GM19023 (cell line): ENCODE results near the gene UTS2R.
"Not testable (repeated sequence)": the region's sequence is repeated elsewhere in the genome, so short reads cannot be mapped to it uniquely, and the experiment has no call there.

Source experiments
- ATAC-seq: cut with Tn5 transposase; IDR thresholded peaks from one replicate; pipeline ENCODE4 v1.9.1; 2021; ENCODE audit warnings: mild to moderate bottlenecking, moderate library complexity; ENCODE audit not compliant: unreplicated experiment

Gene UTS2R

DNA sequence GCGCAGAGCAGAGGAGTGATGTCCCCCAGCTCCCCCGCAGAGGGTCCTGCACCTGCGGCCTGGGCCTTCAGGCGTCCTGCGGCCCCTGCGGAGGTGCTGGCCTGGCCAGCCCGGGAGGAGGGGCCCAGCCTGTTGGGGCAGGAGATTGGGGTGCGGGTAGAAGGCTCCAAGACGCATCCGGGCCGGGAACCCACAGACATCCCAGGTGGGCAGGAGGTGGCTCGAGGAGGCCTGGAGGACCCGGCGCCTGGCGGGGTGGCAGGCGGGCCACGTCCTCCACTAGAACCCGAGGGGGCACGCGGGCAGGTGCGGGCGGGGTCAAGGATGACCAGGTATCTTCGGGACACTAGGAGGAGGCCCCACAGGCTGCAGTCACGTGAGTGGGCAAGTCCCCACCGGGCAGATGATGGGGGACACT is 37.4 kb upstream of the UTS2R start:
- no peak for ATAC-seq

DNA sequence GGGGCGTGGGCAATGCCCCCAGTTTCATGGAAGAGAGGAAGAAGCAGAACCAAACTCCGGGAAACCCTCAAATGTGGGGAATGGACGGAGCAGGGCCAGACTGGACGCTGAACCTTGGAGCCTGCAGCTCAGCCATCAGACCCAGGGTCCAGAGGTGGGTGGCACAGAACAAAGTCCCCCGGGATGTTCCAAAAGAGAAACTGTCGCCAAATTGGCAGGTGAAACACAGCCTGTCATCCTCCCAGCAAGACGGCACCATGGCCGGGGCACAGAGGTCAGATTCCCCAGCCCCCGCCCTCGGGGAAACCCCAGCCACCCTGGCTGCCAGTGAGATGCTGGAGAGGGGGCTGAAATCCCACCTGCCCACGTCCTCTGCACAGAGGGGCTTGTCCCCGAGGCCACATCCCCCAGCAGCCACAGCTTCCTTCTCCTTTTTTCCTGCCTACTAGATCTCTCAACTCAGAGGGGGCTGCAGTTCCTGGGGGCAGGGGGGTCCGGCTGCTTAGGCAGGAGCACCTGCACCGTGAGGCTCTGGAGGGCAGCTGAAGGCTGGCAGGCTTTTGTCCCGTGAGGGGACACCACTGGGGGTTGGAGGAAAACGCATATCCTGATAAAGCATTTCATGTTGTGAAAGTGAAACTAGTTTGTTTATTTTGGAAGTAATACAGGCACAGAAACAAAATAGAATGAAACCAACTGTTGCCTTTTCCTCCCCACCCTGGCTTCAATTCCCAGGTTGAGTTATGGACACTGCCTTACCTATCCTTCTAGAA is 36.8 kb upstream of the UTS2R start:
- ATAC-seq: no peak

DNA sequence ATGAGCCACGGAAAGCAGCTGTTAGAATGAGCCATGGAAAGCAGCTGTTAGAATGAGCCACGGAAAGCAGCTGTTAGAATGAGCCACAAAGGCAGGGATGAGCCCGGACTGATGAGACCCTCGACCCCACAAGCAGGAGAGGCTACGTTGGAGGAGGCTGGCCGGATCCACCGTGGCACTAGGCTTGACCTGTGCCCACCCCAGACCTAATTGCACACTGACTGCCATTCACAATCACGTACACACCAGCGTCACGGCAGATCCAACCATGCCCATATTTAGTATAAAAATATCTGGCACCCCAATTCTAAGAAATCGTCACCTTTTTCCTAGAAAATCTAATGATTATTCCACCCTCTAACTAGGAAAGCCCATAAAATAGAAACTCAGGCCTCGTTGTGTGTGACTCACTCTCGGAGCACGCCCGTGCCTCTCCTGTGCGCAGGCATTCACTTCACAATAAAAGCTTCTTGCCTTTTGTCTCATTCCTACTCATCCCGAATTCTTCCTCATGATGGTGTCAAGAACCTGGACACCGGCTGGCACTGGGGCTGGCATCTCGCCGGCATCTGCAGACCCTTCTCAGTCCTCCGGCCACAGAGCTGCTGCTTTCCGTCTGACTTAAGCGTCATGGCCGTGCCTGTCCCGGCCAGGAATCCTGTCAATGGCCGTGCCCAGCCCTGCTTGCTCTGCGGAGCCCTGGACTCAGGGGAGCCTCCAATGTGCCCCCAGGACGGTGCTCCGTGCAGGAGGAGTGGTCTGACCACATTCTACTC is 32.5 kb upstream of the UTS2R start:
- ATAC-seq: no peak

DNA sequence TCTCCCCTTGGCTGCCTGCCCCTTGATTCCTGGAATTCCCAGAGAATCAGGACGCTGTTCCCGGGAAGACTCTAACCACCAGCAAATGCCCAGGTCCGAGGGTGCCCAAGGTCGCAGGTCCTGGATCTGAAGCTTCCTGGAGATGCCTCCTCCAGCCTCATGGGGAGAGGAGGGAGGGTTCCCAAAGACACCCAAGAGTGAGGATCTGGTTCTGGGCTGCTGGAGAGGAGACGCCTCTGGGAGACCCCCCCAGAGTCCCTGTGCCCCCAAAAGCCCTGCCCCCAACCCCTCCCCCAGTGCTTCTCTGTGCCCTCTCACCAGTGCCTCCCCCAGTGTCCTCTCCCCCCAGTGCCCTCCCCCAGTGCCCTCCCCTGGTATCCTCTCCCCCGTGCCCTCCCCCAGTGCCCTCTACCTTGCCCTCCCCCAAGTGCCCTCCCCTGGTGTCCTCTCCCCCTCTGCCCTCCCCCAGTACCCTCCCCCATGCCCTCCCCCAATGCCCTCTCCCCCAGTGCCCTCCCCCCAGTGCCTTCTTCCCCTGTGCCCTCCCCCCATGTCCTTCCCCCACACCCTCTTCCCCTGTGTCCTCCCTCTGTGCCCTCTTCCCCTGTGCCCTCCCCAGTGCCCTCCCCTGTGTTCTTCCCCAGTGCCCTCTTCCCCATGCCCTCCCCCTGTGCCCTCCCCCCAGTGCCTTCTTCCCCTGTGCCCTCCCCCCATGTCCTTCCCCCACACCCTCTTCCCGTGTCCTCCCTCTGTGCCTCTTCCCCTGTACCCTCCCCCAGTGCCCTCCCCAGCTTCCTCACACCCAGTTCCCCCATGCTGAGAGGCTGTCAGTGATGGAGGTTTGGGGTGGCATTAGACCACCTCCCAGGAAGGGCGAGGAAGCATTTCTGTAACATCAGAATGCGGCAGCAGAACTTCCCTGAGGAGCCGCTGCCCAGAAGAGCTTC is 31.7 kb upstream of the UTS2R start:
- no peak for ATAC-seq

DNA sequence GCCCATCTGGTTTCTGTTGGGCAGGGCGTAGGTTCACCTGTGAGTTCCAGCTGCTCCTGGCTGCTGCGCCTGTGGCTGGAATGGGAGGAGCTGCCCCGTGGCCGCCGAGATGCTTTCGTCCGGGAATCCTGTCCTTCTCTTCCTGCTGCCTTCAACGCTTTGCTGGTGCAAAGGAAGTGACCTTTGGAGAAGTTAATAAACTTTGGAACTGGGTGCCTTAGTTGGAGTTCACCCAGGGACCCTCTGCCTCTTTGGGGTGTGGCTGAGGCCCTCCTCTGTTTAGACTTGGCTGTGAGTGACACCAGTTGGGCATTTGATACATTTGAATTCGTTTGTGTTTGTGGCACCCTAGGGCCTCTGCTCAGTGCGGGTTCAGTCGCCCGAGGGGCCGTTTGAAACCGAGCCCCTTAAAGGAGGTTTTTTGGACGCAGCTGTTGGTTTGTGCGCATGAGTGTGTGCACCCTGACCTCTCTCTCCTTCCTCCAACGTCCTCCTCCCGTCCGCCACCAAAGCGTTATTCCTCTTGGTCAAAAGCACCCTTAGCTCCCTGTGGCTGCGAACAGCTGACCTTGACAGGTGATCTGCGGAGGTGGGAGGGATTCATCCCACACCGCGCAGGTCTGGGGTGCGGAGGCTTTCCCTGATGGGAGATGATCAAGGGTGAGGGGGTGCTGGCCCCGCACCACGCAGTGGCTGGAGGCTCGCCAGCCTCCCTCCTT is 29.0 kb upstream of the UTS2R start:
- ATAC-seq: no peak

DNA sequence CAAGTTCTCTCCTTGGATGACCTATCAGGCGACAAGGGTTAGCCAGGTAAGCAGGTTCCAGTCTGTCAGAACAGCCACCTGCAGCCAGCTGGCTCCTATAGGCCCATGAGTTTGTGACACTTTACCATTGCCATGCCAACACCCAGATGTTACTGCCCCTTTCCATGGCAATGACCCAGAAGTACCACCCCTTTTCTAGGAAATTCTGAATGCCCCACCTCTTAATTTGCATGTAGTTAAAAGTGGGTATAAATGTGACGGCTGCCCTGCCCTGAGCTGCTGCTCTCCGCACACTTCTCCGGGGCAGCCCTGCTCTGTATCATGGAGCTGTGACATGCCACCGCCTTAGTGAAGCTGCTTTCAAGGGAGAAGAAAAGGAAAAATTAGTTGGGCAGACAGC is 28.0 kb upstream of the UTS2R start:
- no peak for ATAC-seq

DNA sequence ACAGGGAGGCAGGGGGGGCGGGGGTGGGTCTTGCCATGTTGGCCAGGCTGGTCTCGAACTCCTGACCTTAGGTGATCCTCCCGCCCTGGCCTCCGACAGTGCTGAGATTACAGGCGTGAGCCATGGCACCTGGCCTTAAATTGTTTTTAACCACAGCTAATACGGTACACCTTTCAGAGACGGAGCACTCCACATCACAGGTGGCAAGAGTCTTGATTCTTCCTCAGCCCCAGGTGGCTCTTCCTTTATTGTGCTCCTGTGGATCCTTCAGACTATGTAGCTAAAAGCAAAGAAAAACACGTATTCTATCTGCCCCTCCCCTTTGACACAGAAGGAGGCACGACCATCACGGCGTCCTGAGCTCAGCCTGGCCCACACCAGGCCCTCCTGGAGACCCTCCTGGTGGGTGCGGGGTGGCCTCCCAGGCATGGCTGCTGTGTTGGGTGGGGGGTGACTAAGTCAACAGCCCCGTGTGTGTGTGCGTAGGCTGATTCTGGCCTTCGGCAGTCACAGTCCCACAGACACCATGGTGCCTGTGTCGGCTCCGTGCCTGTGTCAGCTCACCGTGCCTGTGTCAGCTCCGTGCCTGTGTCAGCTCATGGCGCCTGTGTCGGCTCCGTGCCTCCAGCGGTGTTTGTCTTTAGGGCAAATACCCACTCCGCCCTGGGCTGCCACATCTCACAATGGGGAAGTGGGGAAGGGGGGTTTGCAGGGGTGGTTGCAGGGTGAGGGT is 27.2 kb upstream of the UTS2R start:
- no peak for ATAC-seq

DNA sequence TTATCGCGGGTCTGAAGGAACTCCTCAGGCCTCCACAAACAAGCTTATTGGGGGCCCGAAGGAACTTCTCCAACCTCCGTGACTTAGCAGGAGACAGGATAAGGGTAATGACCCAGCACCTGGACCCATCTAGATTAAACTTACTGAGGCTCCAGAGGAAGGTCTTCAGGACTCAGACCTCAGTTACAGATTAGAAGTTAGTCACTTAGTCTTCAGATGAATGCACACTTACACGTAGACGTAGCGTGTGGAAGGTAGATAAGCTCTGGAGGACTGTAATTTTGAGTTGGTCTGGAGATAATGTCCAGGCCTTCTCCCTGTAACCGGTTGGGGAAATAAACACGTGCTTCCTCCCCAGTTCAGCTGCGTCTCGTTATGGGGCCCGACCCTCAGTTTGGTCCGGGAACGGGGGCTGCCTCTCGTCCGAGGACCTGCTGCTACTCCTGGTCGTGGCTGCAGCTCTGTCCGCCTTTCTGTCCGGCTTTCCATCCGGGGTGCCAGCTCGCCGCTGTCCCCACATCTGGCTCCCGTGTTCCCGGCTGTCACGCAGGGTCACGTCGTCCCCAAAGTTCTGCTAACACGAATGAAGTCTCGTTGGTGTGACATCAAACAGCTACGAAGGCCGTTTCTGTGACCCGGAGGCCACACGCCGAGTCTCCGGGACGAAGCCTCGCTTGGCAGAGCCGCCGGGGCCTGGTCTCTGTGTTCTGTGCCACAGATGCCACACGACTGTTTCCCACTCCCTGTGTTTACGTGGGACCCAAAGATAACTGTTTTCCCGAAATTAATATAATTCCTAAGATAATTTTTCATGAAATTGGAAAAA is 26.2 kb upstream of the UTS2R start:
- no peak for ATAC-seq

DNA sequence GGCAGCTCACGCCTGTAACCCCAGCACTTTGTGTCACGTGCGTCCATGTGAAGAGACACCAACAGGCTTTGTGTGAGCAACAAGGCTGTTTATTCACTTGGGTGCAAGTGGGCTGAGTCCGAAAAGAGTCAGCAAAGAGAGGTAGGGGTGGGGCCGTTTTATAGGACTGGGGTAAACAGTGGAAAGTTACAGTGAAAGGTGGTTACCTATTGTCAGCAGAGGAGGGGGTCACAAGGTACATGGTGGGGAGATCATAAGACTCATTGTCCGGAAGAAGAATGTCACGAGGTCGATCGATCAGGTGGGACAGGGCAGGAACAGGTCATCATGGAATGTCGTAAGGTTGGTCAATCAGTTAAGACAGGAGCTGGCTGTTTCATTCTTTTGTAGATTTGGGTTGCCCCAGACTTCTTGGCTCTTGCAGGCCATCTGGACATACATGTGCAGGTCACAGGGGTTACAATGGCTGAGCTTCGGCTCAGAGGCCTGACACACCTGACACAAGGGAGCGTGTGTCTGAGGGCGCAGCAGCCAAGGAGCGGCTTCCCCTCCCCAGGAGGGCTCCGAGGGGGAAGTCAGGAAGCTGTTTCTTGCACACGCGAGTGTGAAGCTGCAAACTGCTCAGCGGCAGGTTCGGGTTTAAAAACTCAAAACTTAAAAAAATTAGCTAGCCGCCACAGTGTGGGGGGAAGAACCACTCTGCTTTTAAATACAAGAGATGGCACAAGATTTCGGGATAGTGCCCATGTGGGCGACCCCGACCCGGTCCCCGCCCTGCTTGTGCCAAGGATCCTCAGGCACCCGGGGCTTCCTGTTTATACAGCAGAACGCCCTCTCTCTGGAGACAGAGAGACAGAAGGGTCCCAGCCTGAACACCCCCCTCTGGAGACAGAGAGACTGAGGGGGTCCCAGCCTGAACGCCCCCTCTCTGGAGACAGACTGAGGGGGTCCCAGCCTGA is 24.9 kb upstream of the UTS2R start:
- no peak for ATAC-seq

DNA sequence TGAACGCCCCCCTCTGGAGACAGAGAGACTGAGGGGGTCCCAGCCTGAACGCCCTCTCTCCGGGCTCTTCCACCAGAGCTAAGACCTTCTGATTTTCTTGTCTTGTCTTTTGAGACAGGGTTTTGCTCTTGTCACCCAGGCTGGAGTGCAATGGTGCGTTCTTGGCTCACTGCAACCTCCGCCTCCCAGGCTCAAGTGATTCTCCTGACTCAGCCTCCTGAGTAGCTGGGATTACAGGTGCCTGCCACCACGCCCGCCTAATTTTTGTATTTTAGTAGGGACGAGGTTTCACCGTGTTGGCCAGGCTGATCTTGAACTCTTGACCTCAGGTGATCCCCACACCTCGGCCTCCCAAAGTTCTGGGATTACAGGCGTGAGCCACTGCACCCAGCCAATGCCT is 23.6 kb upstream of the UTS2R start:
- ATAC-seq: not testable (repeated sequence)

DNA sequence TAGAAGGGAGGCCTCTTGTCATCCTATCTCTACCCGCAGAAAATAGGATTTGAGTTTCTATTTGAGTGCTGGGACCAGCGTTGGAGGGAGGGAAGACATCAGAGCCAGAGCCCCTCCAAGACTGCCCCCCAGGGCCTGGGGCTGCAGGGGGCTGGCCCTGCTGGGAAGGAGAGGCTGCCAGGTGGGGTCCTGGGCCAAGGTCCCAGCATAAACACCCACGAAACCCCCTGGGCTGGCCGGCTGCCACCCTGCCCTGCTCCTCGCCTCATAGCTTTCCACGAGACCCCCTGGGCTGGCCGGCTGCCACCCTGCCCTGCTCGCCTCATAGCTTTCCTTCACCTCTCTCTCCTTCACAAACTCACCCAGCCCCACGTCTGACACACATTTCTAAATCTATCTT is 23.1 kb upstream of the UTS2R start:
- ATAC-seq: no peak

DNA sequence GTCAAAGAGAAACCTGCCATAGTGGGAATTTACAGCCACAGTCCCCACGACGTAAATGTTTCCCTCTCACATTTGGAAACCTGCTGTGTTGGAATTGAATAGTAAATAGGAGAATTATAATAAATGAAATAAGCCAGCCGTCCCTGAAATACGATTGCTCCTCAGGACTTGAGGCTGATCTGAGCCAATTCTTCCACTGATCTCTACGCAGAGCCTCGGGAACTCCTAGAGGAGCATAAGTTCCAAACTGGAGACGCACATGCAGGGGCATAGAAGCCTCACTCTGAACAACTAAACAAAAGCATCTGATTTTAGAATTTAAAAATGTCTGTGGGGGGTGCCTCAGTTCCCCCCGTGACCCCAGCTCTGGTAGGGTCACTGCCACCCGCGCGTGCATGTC is 22.7 kb upstream of the UTS2R start:
- no peak for ATAC-seq

DNA sequence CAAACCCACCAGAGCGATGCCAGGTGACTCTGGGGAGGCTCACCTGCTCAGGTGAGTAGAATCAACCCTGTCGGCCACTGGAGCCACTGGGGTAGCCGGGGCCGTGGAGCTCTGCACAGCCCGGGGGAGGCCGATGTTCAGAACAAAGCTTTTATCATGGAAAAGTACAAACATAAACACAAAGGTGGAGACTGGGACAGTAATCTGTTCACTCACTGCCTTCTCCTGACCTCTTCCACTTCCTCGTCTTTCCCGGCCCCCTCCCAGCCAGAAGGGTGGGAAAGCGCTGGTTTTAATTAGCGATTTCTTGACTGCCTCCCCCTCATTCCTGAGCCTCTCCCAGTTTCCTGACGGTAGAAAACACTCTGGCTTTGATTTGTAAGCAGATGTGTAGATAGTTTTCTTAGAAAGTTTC is 22.3 kb upstream of the UTS2R start:
- no peak for ATAC-seq

DNA sequence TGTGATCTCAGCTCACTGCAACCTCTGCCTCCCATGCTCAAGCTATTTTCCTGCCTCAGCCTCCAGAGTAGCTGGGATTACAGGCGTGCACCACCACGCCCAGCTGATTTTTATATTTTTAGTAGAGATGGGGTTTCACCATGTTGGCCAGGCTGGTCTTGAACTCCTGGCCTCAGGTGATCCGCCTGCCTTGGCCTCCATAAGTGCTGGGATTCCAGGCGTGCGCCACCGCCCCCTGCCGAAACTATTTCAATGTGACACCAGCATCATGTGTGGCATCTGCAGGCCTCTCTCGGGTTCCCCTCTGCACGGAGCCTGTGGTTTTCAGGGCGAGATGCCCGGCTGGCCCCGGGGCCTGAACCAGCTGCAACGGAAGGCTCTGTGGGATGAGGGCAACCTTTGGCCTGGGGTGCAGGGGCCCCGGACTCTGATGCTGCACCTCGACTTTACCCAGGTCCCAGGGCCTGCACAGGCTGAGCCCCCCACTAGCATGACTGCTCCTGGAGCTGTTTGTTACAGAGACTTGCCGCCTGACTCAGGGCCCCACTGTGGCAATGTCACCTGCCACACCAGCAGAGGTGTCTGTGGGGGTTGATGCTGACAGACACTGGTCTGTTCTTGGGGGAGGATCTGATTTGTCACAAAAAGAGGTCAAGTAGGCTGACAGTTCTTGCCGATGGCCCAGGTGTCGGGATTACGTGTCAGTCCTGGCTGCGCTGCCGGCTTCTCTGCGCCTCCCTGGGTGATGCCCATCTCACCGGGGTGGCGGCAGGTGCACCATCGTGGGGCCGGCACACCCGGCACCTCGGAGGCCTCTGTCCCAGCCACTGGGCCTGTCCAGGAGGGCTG is 21.2 kb upstream of the UTS2R start:
- no peak for ATAC-seq

DNA sequence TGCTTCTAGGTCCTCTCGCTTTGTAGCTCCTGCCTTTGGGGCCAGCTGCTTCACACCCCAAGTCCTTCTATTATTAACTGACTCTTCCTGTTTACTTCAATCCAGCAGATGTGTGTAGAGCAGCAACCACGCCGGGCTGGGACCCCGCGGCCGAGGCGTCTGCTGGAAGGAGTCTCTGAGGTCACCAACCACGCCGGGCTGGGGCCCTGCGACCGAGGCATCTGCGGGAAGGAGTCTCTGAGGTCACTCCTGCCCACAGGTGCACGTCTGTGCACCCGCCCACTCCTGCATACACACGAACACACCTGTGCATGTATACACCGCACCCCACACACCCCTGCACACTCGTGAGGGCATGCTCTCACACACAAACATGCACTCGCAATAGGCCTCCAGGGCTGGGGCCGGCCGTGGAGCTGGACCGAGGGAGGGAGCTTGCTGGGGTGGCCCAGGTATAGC is 20.3 kb upstream of the UTS2R start:
- no peak for ATAC-seq

DNA sequence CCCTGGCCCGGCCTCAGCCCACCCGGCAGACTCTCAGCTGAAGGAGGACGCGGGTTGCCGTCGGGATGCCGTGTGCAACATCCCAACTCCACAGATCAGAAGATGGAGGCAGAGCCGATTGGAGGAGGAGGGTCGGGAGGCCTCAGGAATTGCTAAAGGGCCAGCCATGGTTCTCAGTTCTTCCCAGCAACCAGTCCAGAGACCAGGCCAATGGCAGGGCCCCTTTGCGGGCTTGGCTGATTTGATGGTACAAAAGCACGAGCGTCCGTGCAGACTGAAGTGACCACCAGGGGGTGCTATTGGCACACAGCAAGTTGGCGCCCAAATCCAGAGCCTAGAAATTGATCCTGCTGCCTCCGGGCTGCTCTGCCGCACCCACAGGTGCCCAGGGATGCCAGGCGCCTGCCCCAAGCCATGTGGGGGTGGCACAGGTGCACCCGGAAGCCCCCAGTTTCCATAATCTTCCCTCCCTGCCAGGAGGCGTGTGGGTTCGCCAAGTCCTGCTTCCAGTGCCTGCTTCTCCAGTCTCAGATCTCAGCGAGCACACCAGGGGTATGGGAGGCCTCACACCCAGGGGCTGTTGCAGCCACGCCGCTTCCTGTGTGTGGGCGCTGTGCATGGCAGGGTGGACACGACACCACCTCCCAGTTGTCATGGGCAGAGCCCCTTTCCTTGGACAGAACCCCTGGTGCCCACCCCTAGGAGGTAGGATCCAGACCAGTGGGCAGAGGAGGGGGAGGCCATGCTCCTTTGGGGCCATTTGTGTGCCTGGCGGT is 19.7 kb upstream of the UTS2R start:
- ATAC-seq: no peak
